HG03521 (cell line): ENCODE results near the gene CLDN34.

ENCODE experiments used
- ATAC-seq: cut with Tn5 transposase; IDR thresholded peaks from one replicate; pipeline ENCODE4 v1.9.1; 2021; ENCODE audit warnings: mild to moderate bottlenecking, moderate library complexity; ENCODE audit not compliant: unreplicated experiment

CLDN34 gene

GRCh38 chrX:9966775-9967408 lies at the start of gene CLDN34:
Gene CLDN34 (plus strand): TSS chrX:9967358. CDS start chrX:9967358, 0 bp downstream.
- ATAC-seq: no peak

GRCh38 chrX:9917861-9918260 lies 49.3 kb upstream of the CLDN34 start:
- no peak for ATAC-seq

DNA sequence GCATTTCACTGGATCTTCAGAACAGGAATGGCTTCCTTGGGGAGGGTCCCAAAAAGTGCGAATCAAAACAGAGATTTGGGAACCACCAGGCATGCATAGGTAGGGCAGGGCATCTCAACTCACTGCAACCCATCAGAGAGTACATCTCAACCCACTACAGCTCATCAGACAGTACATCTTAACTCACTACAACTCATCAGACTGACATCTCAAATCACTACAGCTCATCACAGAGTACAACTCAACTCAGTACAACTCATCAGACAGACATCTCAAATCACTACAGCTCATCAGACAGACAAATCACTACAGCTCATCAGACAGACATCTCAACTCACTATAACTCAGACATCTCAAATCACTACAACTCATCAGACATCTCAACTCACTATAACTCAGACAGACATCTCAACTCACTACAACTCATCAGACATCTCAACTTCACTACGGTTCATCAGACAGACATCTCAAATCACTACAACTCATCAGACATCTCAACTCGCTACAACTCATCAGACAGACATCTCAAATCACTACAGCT lies 47.5 kb upstream of the CLDN34 start:
- ATAC-seq: no peak

GRCh38 chrX:9921407-9921806 lies 45.8 kb upstream of the CLDN34 start:
- no peak for ATAC-seq

- ATAC-seq: no peak
Observed at GRCh38 chrX:9923357-9923756, 43.8 kb upstream of the CLDN34 start.

- no peak for ATAC-seq
Observed at GRCh38 chrX:9926002-9926401, 41.2 kb upstream of the CLDN34 start.

DNA sequence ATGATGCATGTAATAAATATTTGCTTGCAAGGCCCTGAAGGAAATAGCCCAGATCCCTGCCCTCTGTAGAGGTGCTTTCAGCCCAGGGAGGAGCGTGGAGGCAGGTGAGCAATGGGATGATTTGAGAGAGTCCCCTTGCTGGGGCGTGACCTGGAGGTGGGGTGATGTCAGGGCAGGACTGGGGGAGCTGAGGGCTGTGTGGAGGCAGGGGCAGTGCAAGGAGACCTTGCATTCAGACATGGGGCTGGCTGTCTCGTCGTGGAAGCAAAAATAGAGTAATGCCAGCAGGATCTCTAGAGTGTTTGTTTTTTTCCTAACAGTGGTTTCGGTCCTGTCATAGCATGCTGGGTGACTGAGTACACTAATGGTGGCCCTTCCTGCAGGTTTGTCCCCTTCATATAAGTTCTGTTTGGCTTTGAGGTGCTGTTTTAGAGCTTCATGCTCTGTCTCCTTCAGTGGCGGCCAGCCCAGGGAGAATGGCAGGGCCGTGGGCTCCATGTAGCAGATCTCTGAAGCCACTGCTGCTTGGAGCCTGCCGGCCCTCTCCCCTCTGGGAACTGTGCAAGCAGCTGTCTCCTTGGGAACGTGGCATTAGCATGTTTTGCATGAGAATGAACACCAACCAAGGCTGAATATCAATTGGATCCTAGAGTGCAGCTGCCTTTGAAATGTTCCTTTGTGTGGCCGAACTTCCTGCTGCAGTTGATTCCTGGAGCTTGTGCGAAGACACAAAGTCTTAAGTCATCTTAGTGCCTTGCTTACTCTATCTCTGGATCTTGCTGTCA lies 39.3 kb upstream of the CLDN34 start:
- ATAC-seq: no peak

- no peak for ATAC-seq
Observed at GRCh38 chrX:9935436-9935835, 31.7 kb upstream of the CLDN34 start.

DNA sequence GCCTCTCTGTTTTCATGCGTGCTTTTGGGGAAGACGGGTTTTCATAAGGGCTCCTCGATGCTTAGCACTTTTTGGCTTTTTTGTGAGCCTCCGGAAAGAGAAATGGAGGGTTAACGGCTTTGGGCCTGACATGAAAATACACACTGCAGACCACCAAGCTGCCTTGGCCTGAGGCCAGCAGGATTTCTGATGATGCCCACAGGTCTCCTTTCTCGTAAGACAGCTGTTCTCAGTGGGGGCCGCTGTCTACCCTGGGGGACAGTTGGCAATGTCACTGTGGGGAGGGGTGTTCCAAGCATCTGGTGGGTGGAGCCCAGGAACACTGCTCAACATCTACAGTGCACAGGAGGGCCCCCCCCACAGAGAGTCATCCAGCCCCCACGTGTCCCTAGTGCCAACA lies 29.4 kb upstream of the CLDN34 start:
- no peak for ATAC-seq

DNA sequence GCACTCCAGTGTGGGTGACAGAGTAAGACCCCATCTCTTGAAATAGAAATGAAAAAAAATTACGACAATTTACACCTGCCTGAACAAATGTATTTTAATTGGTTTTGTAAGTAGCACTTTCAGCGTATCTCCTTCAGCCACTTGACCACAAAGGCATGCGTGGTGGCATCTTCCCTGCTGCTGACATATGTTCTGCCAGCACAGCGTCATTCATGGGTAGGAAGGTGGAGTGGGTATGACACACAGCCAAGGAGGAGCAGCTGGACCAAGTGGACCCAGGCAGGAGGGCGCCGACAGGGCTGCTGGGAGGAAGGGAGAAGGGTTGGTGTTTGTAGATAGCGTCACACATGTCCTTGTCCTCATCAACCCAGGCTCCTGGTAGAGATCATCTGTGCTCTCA lies 28.6 kb upstream of the CLDN34 start:
- ATAC-seq: no peak

GRCh38 chrX:9940421-9940820 lies 26.7 kb upstream of the CLDN34 start:
- ATAC-seq: no peak

DNA sequence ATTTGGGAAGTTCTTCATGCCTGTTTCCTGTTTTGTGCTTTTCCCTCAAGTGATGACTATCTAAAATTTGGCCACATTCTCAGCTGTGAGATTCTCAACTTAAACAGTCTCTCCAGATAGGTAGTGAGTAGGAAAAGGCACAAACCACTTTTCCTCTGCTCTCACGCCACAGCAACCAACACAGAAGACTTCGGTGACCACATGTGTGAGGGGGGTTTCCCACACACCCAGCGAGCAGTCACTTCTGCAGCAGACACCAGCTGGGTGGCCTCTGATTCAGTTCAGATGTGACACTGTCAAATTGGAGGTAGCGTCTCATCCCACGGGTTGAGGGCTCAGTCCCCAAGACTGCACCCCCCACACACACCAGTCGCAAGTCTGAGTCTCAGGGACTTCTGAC lies 25.1 kb upstream of the CLDN34 start:
- peak; percentile 89 for ATAC-seq

GRCh38 chrX:9943420-9943819 lies 23.7 kb upstream of the CLDN34 start:
- no peak for ATAC-seq

DNA sequence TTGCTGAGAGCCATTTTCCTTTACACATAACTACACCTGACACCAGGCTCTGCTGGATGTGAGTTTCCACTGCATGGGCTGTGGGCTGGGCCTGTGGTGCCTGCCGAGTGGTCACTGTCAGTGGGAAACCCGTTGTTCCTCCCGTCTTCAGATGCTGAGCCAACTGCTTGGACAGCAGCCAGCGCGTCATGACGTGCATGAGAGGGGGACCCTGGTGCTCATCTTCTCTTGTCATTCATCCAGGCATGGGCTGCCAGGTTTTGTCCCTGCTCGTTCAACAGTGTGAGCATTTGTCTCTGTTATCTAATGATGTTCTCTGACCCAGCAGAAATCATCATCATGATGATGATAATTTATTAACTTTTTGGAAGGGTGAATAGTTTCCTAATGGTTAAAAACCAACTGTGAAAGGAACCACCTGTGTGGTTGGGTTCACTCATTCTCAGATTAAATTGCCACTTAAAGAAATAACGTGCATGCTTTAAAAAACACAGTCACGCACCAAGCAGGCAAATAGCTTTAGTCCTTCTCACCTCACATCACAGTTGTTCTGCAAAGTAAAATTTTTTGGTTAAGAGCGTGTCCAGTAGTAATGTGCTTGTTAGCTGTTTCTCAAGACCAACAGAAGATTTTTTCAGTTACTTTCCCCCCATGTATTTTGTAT lies 19.9 kb upstream of the CLDN34 start:
- no peak for ATAC-seq

DNA sequence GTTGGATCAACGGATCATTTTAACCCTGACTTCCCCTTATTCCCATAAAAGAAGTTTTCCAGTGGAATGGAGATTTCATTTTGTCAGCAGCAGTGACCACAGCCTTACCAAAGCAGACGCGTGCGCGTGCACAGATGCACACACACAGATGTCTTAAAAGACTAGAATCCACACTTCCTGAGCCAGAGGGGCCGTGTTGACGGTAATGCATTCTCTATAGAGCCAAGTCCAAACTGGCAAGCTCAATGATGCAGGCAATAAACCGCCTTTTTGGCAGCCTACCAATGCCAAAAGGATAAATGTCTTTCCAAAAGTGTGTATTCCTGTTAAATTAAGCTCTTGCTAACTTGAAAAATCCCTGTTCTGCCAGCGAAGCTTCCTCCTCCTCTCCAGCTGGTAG lies 18.8 kb upstream of the CLDN34 start:
- no peak for ATAC-seq

DNA sequence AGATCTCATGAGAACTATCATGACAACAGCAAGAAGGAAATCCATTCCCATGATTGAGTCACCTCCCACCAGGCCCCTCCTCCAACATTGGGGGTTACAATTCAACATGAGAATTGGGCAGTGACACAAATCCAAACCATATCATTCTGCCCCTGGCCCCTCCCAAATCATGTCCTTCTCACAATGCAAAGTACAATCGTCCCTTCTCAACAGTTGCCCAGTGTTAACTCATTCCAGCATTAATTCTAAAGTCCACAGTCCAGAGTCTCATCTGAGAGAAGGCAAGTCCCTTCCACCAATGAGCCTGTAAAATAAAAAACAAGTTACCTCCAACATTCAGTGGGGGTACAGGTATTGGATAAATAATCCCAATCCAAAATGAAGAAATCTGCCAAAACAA lies 14.9 kb upstream of the CLDN34 start:
- ATAC-seq: no peak

DNA sequence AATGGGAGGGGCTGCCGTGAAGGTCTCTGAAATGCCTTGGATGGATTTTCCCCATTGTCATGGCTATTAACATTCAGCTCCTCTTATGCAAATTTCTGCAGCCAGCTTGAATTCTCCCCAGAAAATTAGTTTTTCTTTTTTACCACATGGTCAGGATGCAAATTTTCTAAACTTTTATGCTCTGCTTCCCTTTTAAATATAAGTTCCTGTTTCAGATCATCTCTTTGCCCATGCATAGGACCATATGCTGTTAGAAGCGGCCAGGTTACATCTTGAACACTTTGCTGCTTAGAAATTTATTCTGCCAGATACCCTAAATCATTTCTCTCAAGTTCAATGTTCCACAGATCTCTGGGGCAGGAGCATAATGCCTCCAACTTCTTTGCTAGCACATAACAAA lies 13.8 kb upstream of the CLDN34 start:
- ATAC-seq: no peak

DNA sequence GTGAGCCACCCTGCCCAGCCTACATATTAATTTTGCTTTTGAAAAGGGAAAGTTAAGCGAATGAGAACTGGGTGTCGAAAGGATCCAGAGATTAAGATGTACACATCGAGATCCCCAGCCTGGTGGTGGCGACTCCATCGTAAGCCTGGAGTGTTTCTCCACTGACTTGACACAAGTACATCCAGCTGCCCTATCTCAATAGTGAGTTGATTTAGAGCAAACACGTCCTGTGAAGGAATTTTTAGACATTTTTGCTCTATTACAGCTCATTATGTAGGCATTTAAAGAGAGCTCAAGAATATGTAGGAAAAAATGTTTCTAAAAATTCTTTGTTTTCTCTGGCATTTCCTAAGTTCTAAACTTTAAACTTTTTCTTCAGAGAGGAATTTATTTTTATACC lies 11.7 kb upstream of the CLDN34 start:
- no peak for ATAC-seq

GRCh38 chrX:9957743-9958142 lies 9.4 kb upstream of the CLDN34 start:
- no peak for ATAC-seq

- no peak for ATAC-seq
Observed at GRCh38 chrX:9958183-9958582, 9.0 kb upstream of the CLDN34 start.

GRCh38 chrX:9961750-9962149 lies 5.4 kb upstream of the CLDN34 start:
- ATAC-seq: no peak

DNA sequence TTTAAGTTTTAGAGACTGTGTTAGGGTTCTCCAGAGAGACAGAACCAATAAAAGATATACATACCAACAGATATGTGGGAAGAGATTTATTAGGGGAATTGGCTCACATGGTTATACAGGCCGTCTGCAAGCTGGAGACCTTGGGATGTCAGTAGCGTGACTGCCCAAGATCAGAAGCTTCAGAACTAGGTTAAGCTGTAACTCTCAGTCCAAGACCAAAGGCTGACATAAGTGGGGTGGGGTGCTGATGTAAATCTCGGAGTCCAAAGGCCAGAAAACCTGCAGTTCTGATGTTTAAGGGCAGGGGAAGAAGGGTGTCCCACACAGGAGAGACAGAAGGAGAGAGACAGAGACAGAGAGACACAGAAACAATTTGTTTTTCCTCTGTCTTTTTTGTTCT lies 10.5 kb downstream of the CLDN34 start:
- no peak for ATAC-seq
